CD4-positive, alpha-beta T cell treated with Interleukin-15 for 4 hours (primary cell): Measurements from ENCODE around the gene TBCEL.
"Not testable (repeated sequence)": the region's sequence is repeated elsewhere in the genome, so short reads cannot be mapped to it uniquely, and the experiment has no call there.

Experiments used
- DNase-seq: peaks from one replicate; pipeline ENCODE4 v3.0.0-alpha.2; 2020; ENCODE audit warnings: low spot score

Gene TBCEL

DNA sequence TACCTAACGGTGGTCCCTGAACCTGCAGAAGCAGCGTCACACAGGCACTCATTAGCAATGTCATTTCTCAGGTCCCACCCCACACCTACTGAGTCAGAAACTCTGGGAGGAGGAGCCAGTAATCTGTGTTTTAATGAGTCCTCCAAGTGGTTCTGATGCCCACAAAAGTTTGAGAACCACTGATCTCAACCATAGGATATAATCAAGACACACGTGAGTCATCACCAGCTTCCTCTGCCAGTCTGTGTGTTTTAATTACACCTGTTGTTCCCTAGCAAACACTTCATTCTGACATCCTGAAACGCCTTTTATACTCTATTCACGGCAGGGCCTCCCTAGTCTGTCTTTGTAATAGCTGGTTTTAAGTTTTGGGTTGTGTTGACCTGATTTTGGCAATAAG lies 82.9 kb downstream of the TBCEL start:
- no peak for DNase-seq

DNA sequence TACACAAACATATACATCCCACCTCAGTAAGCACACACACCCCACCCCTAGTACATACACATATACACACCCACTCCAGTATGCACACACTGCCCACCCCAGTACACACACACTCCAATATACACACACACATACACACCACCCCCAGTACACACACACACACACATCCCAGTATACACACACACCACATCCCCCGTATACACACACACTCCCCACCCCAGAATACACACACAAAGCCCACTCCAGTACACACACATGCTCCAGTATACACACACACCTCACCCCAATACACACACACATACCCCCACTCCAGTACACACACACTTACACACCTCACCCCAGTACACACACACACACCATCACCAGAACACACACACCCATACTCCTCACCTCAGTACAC lies 84.5 kb downstream of the TBCEL start:
- no peak for DNase-seq

- DNase-seq = no peak
These were observed 85.6 kb downstream of the TBCEL start for GRCh38 chr11:121109471-121109870.

DNA sequence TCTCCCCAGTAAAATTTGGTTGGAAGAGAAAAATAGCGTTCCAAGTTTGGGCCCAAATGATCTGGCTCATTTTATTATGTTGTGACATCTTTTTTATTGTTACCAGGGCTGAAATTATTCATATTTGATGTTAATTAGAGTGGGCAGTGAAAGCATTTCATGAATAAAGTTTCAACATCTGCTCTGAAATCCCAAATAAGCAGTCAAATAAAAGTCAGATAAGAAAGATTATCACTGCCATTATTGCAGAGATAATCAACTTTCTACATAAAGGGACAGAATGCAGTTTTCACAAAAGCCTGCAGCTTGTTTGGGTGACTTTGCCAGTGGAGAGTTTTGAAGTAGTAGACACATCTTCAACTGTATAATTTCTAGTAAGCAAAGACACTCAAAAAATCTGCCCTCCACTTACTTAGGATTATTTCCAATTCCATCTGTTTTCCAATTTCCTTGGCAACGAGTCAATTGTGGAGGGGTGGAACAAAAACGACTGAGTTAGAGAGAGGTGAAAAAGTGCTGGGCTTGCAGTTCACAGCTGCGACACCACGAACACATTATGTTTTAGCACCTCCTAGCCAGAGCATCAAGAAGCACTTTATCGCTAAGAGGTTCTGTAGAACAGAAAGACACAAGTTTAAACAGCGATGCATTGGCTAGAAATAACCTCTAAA lies 86.1 kb downstream of the TBCEL start:
- no peak for DNase-seq

DNA sequence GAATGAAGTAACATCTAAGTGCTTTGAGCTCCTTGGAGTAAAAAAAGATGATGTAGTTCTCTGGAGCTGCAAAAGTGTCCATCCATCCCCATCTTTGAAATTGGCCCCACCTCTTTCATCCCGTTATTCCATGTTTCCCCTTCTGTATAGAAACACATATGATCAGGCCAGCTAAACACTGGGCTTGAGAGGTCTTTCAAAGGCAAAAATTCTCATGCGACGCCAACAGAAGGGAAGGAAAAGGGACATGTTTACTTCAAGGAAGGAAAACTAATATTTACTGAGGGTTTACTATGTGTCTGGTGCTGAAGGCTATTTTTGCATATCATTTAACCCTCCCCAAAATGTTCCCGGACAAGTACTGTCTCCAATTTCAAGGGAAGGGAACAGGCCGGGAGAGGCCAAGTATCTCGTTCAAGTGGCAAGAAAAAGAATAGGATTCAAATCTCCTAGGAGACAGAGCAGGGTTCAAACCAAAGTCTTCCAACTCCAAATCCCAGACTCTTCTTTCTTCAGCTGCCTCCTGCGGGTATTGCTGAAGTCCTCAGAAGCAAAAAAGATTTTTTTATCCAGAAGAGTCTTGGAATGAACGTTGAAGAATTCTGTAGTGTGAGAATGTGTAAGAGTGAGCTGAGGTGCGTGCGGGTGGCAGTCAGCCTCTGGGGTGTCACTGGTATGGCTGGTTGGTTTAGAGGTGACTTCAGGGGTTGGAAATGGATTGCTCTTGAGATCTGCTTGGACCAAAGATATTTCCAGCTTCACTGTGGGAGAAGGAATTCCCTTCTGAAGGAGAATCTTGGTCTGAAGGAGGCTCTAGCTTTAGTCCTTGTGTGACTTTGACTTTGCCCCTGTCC lies 87.2 kb downstream of the TBCEL start:
- DNase-seq = no peak

- DNase-seq = peak; percentile 14
These were observed 88.9 kb downstream of the TBCEL start for GRCh38 chr11:121112498-121113455.

GRCh38 chr11:121113611-121114010 lies 89.7 kb downstream of the TBCEL start:
- no peak for DNase-seq

GRCh38 chr11:121115024-121115423 lies 91.1 kb downstream of the TBCEL start:
- DNase-seq = not testable (repeated sequence)

- no peak for DNase-seq
These were observed 93.9 kb downstream of the TBCEL start for GRCh38 chr11:121117788-121118187.

- no peak for DNase-seq
These were observed 95.5 kb downstream of the TBCEL start for GRCh38 chr11:121119440-121119839.

- DNase-seq = no peak
These were observed 98.4 kb downstream of the TBCEL start for GRCh38 chr11:121122328-121122727.

GRCh38 chr11:121123496-121124069 lies 99.7 kb downstream of the TBCEL start:
- no peak for DNase-seq

DNA sequence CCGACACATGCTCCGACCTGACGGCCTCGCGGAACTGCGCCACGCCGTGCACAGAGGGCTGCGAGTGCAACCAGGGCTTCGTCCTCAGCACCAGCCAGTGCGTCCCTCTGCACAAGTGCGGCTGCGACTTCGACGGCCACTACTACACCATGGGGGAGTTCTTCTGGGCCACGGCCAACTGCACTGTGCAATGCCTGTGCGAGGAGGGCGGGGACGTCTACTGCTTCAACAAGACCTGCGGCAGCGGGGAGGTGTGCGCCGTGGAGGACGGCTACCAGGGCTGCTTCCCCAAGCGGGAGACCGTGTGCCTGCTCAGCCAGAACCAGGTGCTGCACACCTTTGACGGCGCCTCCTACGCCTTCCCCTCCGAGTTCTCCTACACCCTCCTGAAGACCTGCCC lies 103.9 kb downstream of the TBCEL start:
- no peak for DNase-seq

DNA sequence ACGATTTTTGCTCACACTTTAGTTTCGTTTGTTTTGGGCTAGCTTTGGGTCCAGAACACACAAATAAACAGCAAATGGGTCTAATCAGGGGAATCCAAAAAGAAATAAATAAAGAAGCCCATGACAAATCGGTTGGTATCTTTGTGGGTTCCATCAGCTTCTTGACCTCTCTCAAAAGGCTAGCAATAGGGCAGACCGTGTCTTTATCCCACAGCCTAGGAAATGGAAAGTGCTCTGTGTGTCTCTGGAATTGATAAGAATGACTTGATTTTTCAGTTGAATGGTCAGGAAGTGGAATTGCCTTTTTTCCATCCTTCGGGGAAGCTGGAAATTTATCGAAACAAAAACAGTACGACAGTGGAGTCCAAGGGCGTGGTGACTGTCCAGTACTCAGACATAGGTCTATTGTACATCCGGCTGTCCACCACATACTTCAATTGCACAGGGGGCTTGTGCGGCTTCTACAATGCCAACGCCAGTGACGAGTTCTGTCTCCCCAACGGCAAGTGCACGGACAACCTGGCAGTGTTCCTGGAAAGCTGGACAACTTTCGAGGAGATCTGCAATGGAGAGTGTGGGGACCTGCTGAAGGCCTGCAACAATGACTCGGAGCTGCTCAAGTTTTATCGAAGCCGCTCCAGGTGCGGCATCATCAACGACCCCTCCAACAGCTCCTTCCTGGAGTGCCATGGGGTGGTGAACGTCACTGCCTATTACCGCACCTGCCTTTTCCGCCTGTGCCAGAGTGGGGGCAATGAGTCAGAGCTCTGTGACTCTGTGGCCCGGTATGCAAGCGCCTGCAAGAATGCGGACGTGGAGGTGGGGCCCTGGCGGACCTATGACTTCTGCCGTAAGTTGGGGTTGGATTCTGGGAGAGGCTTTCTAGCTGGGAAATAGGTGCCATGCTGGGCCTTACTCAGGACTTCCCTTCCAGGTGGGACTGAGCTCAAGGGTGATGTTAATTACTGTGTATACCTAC lies 105.7 kb downstream of the TBCEL start:
- DNase-seq = no peak

DNA sequence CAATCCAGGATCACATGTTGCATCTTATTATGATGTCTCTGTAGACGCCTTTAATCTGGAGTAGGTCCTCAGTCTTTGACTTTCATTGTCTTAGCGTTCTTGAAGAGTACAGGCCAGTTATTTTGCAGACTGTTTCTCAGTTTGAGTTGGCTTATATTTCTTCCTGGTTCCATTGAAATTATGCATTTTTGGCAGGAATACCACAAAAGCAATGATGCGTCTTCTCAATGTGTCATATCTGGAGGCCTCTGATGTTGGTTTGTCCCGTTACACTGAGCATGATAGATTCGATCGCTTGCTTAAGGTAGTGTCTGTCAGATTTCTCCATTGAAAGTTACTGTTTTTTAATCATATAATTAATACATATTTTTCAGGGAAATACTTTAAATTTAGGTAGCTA lies 107.8 kb downstream of the TBCEL start:
- DNase-seq = no peak

- no peak for DNase-seq
These were observed 108.5 kb downstream of the TBCEL start for GRCh38 chr11:121132211-121132976.

GRCh38 chr11:121134741-121135312 lies 110.9 kb downstream of the TBCEL start:
- DNase-seq = no peak

DNA sequence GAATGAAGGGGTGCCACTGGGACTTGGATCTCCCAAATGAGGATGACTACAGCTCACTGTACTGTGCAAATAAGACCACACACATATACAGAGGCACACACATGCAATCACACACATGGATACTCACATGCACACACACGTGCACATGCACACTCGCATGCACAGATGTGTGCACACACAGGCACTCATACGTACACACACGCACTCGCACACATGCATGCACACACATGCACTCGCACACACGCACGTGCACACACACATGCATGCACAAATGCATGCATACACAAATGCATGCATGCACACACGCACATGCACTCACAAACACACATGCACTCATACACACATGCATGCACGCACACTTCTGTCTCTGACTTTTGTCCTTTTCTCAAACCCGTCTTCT lies 113.1 kb downstream of the TBCEL start:
- no peak for DNase-seq

- no peak for DNase-seq
These were observed 114.4 kb downstream of the TBCEL start for GRCh38 chr11:121138259-121138658.

- no peak for DNase-seq
These were observed 116.5 kb downstream of the TBCEL start for GRCh38 chr11:121140369-121140768.
